HUES6 (cell line): ENCODE data around the gene AKR1E2.

Experiments
- H3K27ac ChIP-seq: 2 replicates; pipeline ENCODE4 v1.7.0; 2013; ENCODE audit warnings: low read depth, mild to moderate bottlenecking, low read length, inconsistent platforms
- H3K27me3 ChIP-seq: 2 replicates; pipeline ENCODE4 v1.6.1; 2013; ENCODE audit warnings: low read length; ENCODE audit not compliant: control insufficient read depth, insufficient read depth
- H3K36me3 ChIP-seq: 2 replicates; pipeline ENCODE4 v1.6.1; 2013; ENCODE audit warnings: low read length; ENCODE audit not compliant: control insufficient read depth, insufficient read depth
- H3K4me1 ChIP-seq: 2 replicates; pipeline ENCODE4 v1.6.1; 2013; ENCODE audit warnings: low read length; ENCODE audit not compliant: control insufficient read depth, insufficient read depth
- H3K4me3 ChIP-seq: 2 replicates; pipeline ENCODE4 v1.5.1; 2013; ENCODE audit warnings: low read depth, low read length
- H3K9ac ChIP-seq: one replicate; pipeline ENCODE4 v1.6.1; 2013; ENCODE audit warnings: mild to moderate bottlenecking, low read length
- H3K9me3 ChIP-seq: 2 replicates; pipeline ENCODE4 v1.6.1; 2013; ENCODE audit warnings: low read depth, low read length; ENCODE audit not compliant: control insufficient read depth, insufficient read depth

Gene AKR1E2

GRCh38 chr10:4867109-4867519, 41.1 kb downstream of the AKR1E2 start:
- H3K4me3 ChIP-seq, result no peak overlapping the region
- no peaks in the 10 kb centered on the region for H3K27me3 ChIP-seq
- no peak overlapping the region for H3K9ac ChIP-seq
- no peak overlapping the region for H3K27ac ChIP-seq
- no peaks in the 10 kb centered on the region for H3K9me3 ChIP-seq
- H3K36me3 ChIP-seq, result no peaks in the 10 kb centered on the region
- H3K4me1 ChIP-seq, result peaks cover 2% of the 10 kb centered on the region; the same call in 1 of the 2 replicates

- no peak overlapping the region for H3K9ac ChIP-seq
- H3K4me1 ChIP-seq, result peaks cover 2% of the 10 kb centered on the region; the same call in 1 of the 2 replicates
- no peaks in the 10 kb centered on the region for H3K36me3 ChIP-seq
- no peak overlapping the region for H3K27ac ChIP-seq
- no peaks in the 10 kb centered on the region for H3K27me3 ChIP-seq
- H3K9me3 ChIP-seq, result no peaks in the 10 kb centered on the region
- no peak overlapping the region for H3K4me3 ChIP-seq
Measured at GRCh38 chr10:4867520-4868356, 41.7 kb downstream of the AKR1E2 start.

- Histone ChIP-seq H3K4me1 (peaks cover 2% of the 10 kb centered on the region; the same call in 1 of the 2 replicates), H3K27me3 (no peaks in the 10 kb centered on the region), H3K9ac (no peak overlapping the region), H3K36me3 (no peaks in the 10 kb centered on the region), H3K27ac (no peak overlapping the region), H3K4me3 (no peak overlapping the region), H3K9me3 (no peaks in the 10 kb centered on the region)
Measured at GRCh38 chr10:4868357-4868657, 42.3 kb downstream of the AKR1E2 start.

GRCh38 chr10:4882704-4883078, 56.7 kb downstream of the AKR1E2 start:
- no peak overlapping the region for H3K4me3 ChIP-seq
- H3K9ac ChIP-seq, result no peak overlapping the region
- H3K4me1 ChIP-seq, result no peaks in the 10 kb centered on the region
- no peaks in the 10 kb centered on the region for H3K27me3 ChIP-seq
- H3K27ac ChIP-seq, result no peak overlapping the region
- no peaks in the 10 kb centered on the region for H3K9me3 ChIP-seq
- no peaks in the 10 kb centered on the region for H3K36me3 ChIP-seq

GRCh38 chr10:4883079-4883739, 57.2 kb downstream of the AKR1E2 start:
- Histone ChIP-seq H3K4me1 (no peaks in the 10 kb centered on the region), H3K27me3 (no peaks in the 10 kb centered on the region), H3K9ac (no peak overlapping the region), H3K27ac (no peak overlapping the region), H3K36me3 (no peaks in the 10 kb centered on the region), H3K4me3 (no peak overlapping the region), H3K9me3 (no peaks in the 10 kb centered on the region)

GRCh38 chr10:4885162-4885561, 59.2 kb downstream of the AKR1E2 start:
- Histone ChIP-seq H3K9ac (no peak overlapping the region), H3K36me3 (no peaks in the 10 kb centered on the region), H3K27ac (no peak overlapping the region), H3K4me1 (no peaks in the 10 kb centered on the region), H3K9me3 (no peaks in the 10 kb centered on the region), H3K27me3 (no peaks in the 10 kb centered on the region), H3K4me3 (no peak overlapping the region)

GRCh38 chr10:4887501-4887900, 61.5 kb downstream of the AKR1E2 start:
- H3K27ac ChIP-seq, result no peak overlapping the region
- H3K9ac ChIP-seq, result no peak overlapping the region
- no peaks in the 10 kb centered on the region for H3K9me3 ChIP-seq
- H3K36me3 ChIP-seq, result no peaks in the 10 kb centered on the region
- no peaks in the 10 kb centered on the region for H3K27me3 ChIP-seq
- H3K4me1 ChIP-seq, result no peaks in the 10 kb centered on the region
- no peak overlapping the region for H3K4me3 ChIP-seq

GRCh38 chr10:4888236-4888635, 62.2 kb downstream of the AKR1E2 start:
- Histone ChIP-seq H3K4me1 (no peaks in the 10 kb centered on the region), H3K9me3 (no peaks in the 10 kb centered on the region), H3K27ac (no peak overlapping the region), H3K9ac (no peak overlapping the region), H3K36me3 (no peaks in the 10 kb centered on the region), H3K4me3 (no peak overlapping the region), H3K27me3 (no peaks in the 10 kb centered on the region)

GRCh38 chr10:4889959-4890358, 64.0 kb downstream of the AKR1E2 start:
- no peaks in the 10 kb centered on the region for H3K27me3 ChIP-seq
- H3K9ac ChIP-seq, result no peak overlapping the region
- H3K36me3 ChIP-seq, result no peaks in the 10 kb centered on the region
- H3K27ac ChIP-seq, result no peak overlapping the region
- H3K4me3 ChIP-seq, result no peak overlapping the region
- H3K9me3 ChIP-seq, result no peaks in the 10 kb centered on the region
- H3K4me1 ChIP-seq, result no peaks in the 10 kb centered on the region

- Histone ChIP-seq H3K27ac (no peak overlapping the region), H3K36me3 (no peaks in the 10 kb centered on the region), H3K27me3 (no peaks in the 10 kb centered on the region), H3K9me3 (no peaks in the 10 kb centered on the region), H3K9ac (no peak overlapping the region), H3K4me3 (no peak overlapping the region), H3K4me1 (no peaks in the 10 kb centered on the region)
Measured at GRCh38 chr10:4892681-4893080, 66.7 kb downstream of the AKR1E2 start.

- H3K9ac ChIP-seq, result no peak overlapping the region
- H3K9me3 ChIP-seq, result no peaks in the 10 kb centered on the region
- H3K4me1 ChIP-seq, result no peaks in the 10 kb centered on the region
- H3K27me3 ChIP-seq, result no peaks in the 10 kb centered on the region
- H3K27ac ChIP-seq, result no peak overlapping the region
- no peak overlapping the region for H3K4me3 ChIP-seq
- H3K36me3 ChIP-seq, result no peaks in the 10 kb centered on the region
Measured at GRCh38 chr10:4894335-4894734, 68.3 kb downstream of the AKR1E2 start.
